Natural killer cell (primary cell): ENCODE results near the gene FXYD6. TPM values are rescaled to one million over a fixed set of nuclear protein-coding genes. Genes with fewer than 3 reads are reported as not detected.
"Not testable (repeated sequence)": the region's sequence is repeated elsewhere in the genome, so short reads cannot be mapped to it uniquely, and the experiment has no call there.

Source experiments
- ATAC-seq, 3 donors: fragments of 150-1000 bp in 2 of 3; fragments of 200-7000 bp in 1 of 3; cut with Tn5 transposase; 1 replicate in 1 of 3; 2 replicates in 2 of 3; pipeline ENCODE4 v1.10.0; 2021; ENCODE audit warnings: mild to moderate bottlenecking in 2 of 3, moderate library complexity in 2 of 3
- DNase-seq, 2 donors: peaks; one replicate each; pipeline versions ENCODE4 v3.0.0 to v3.0.0-alpha.2; 2013 to 2021; ENCODE audit warnings: mixed read lengths in 1 of 2
- H3K27ac ChIP-seq: one replicate; pipeline ENCODE4 v1.5.1; 2013; ENCODE audit warnings: mild to moderate bottlenecking, low read length
- H3K27me3 ChIP-seq: one replicate; pipeline ENCODE4 v1.6.1; 2013; ENCODE audit warnings: low read length; ENCODE audit not compliant: control insufficient read depth, insufficient read depth
- H3K36me3 ChIP-seq: one replicate; pipeline ENCODE4 v1.6.1; 2013; ENCODE audit warnings: low read length; ENCODE audit not compliant: control insufficient read depth, insufficient read depth
- H3K4me1 ChIP-seq: one replicate; pipeline ENCODE4 v1.6.1; 2013; ENCODE audit warnings: low read length; ENCODE audit not compliant: control insufficient read depth, insufficient read depth
- H3K4me3 ChIP-seq: one replicate; pipeline ENCODE4 v1.5.1; 2013; ENCODE audit warnings: low read length
- H3K9me3 ChIP-seq: one replicate; pipeline ENCODE4 v1.6.1; 2013; ENCODE audit warnings: low read length; ENCODE audit not compliant: control insufficient read depth, insufficient read depth
- H3K27ac Mint-ChIP-seq, 2 donors: one replicate each; pipeline ENCODE4 v1.8.0; 2022; ENCODE audit warnings: mild to moderate bottlenecking in 2 of 2, mixed read lengths in 2 of 2, moderate library complexity in 1 of 2
- H3K27me3 Mint-ChIP-seq, 2 donors: one replicate each; pipeline ENCODE4 v1.8.0; 2022; ENCODE audit warnings: low read depth in 2 of 2, mixed read lengths in 2 of 2
- H3K36me3 Mint-ChIP-seq: one replicate; pipeline ENCODE4 v1.8.0; 2022; ENCODE audit warnings: mixed read lengths
- H3K4me1 Mint-ChIP-seq, 2 donors: one replicate each; pipeline ENCODE4 v1.8.0; 2022; ENCODE audit warnings: mixed read lengths in 2 of 2
- H3K4me3 Mint-ChIP-seq: one replicate; pipeline ENCODE4 v1.8.0; 2022; ENCODE audit warnings: mild to moderate bottlenecking, moderate library complexity, mixed read lengths
- H3K9me3 Mint-ChIP-seq, 2 donors: one replicate each; pipeline ENCODE4 v1.8.0; 2022; ENCODE audit warnings: mixed read lengths in 2 of 2
- WGBS: methylation state at CpG from one replicate; pipeline ENCODE4 v1.1.7; 2013; ENCODE audit warnings: missing lambda C conversion rate; ENCODE audit not compliant: insufficient coverage; 5-methylcytosine and 5-hydroxymethylcytosine counted together
- intact Hi-C: fragments of 100-400 bp; cut with micrococcal nuclease; formaldehyde crosslinking; loops from one replicate; pipeline ENCODE4 v1.14.2; 2022
- total RNA-seq, 4 donors: library from RNA; stranded (reverse); fragments of 120-200 nt in 1 of 4; gene quantifications; one replicate each; pipeline versions ENCODE4 v1.2.3 to v1.2.4, GENCODE V29; 2013 to 2022
- TF ChIP-seq, protein P1 (sequence below): fragments of 200-600 bp; IDR thresholded peaks from one replicate; pipeline ENCODE4 v1.8.0; 2022; ENCODE audit warnings: antibody characterized with exemption

The FXYD6 gene
- total RNA-seq, 3 donors from 2014 or later (not counting 1 experiment from before 2014, with no cell fraction given), result 0.20 to 0.90 TPM; not detected in 1

DNA sequence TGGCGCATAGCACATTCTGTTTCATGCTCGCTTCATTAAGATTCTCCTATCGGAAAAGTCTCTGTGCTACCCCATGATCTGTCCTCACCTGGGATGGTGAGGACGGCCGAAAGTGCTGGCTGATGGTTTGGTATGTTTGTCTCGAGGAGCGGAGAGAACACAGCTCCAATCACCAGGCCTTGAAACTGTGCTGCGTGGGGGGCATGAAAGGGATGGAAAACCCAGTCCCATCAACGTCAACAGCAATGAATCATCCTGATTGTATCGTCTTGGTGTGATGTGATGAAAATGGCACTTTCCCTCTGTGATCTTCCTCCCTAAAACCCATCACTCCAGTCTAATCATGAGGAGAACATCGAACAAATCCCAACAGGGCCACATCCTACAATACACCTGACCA, 8.4 kb downstream of the FXYD6 start:
- H3K27me3 Mint-ChIP-seq, result peaks cover 12 to 34% of the 10 kb centered on the region in 2 donors
- DNase-seq, result no peak
- no peak overlapping the region for H3K4me3 Mint-ChIP-seq
- TF ChIP-seq, protein P1, sequence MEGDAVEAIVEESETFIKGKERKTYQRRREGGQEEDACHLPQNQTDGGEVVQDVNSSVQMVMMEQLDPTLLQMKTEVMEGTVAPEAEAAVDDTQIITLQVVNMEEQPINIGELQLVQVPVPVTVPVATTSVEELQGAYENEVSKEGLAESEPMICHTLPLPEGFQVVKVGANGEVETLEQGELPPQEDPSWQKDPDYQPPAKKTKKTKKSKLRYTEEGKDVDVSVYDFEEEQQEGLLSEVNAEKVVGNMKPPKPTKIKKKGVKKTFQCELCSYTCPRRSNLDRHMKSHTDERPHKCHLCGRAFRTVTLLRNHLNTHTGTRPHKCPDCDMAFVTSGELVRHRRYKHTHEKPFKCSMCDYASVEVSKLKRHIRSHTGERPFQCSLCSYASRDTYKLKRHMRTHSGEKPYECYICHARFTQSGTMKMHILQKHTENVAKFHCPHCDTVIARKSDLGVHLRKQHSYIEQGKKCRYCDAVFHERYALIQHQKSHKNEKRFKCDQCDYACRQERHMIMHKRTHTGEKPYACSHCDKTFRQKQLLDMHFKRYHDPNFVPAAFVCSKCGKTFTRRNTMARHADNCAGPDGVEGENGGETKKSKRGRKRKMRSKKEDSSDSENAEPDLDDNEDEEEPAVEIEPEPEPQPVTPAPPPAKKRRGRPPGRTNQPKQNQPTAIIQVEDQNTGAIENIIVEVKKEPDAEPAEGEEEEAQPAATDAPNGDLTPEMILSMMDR, result no peak
- peaks cover 0 to 2% of the 10 kb centered on the region in 2 donors for H3K4me1 Mint-ChIP-seq
- Histone ChIP-seq H3K36me3 (no peaks in the 10 kb centered on the region), H3K4me3 (no peak overlapping the region), H3K4me1 (peaks cover 6% of the 10 kb centered on the region), H3K27me3 (peaks cover 3% of the 10 kb centered on the region), H3K27ac (no peak overlapping the region), H3K9me3 (no peaks in the 10 kb centered on the region)
- ATAC-seq, result no peak
- no peaks in the 10 kb centered on the region for H3K36me3 Mint-ChIP-seq
- H3K27ac Mint-ChIP-seq, result no peak overlapping the region
- H3K9me3 Mint-ChIP-seq, result no peaks in the 10 kb centered on the region
- 85% methylated on average over 9 of the region's 11 CpGs for WGBS
- intact Hi-C loops, result no loop called here

DNA sequence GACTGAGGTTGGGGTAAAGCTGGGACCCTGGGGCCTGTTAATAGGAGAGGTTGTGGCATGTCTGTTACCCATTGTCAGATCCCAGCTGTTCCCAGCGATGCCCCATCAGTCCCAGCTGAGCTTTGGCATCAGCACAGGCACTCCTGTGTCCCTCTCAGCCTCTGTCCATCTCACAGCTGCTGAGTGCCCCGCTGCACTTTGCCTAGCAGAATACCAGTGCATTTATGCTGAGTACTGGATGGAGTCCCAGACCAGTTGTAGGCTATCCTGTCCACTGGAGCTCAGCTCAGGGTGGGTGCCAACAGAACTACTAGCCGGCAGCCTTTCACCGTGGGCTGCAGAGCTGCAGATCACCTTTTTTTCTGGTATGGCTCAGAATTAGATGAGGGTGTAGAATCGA, 9.9 kb downstream of the FXYD6 start:
- no peaks in the 10 kb centered on the region for H3K27me3 ChIP-seq
- H3K27ac ChIP-seq, result no peak overlapping the region
- no peaks in the 10 kb centered on the region for H3K9me3 Mint-ChIP-seq
- peaks cover 5% of the 10 kb centered on the region in 2 donors for H3K4me1 Mint-ChIP-seq
- H3K4me3 ChIP-seq, result no peak overlapping the region
- H3K9me3 ChIP-seq, result no peaks in the 10 kb centered on the region
- intact Hi-C loops, result no loop called here
- H3K27me3 Mint-ChIP-seq, result peaks cover 5 to 19% of the 10 kb centered on the region in 2 donors
- H3K36me3 Mint-ChIP-seq, result no peaks in the 10 kb centered on the region
- H3K27ac Mint-ChIP-seq, result no peak overlapping the region
- H3K4me1 ChIP-seq, result peaks cover 5% of the 10 kb centered on the region
- ATAC-seq (no peak), DNase-seq (no peak)
- H3K4me3 Mint-ChIP-seq, result no peak overlapping the region
- TF ChIP-seq, protein P1, result no peak
- WGBS, result 93% methylated on average over 4 of the region's 5 CpGs
- H3K36me3 ChIP-seq, result no peaks in the 10 kb centered on the region

DNA sequence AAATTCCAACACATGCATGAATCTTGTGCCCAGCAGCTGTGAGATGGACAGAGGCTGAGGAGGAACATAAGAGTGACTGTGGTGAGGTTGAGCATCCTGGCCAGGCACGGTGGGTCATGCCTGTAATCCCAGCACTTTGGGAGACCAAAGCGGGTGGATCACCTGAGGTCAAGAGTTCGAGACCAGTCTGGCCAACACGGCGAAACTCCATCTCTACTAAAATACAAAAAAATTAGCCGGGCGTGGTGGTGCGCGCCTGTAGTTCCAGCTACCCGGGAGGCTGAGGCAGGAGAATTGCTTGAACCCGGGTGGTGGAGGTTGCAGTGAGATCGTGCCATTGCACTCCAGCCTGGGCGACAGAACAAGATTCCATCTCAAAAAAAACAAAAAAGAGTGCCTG, 10.9 kb downstream of the FXYD6 start:
- H3K27ac Mint-ChIP-seq, H3K9me3 Mint-ChIP-seq, H3K36me3 ChIP-seq, ATAC-seq, H3K36me3 Mint-ChIP-seq, H3K27ac ChIP-seq, H3K27me3 ChIP-seq, H3K4me3 ChIP-seq, DNase-seq, H3K9me3 ChIP-seq, H3K4me1 ChIP-seq, intact Hi-C loops, H3K4me3 Mint-ChIP-seq, H3K4me1 Mint-ChIP-seq: not testable (repeated sequence)
- peaks cover 5 to 19% of the 10 kb centered on the region in 2 donors for H3K27me3 Mint-ChIP-seq
- 97% methylated on average over 13 of the region's 13 CpGs for WGBS

DNA sequence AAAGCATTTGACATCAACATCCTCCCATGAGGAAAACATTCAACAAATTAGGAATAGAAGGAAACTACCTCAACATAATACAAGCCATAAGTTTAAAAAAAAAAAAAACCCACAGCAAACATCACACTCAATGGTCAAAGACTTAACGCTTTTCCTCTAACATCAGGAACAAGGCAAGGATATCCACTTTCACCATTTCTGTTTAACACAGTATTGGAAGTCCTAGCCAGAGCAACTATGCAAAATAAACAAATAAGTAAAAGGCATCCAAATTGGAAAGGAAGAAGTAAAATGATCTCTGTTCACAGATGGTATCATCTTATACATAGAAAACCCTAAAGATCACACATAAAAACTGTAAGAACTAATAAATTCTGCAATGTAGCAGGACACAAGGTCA, 13.1 kb downstream of the FXYD6 start:
- DNase-seq, result no peak
- H3K9me3 ChIP-seq, result no peaks in the 10 kb centered on the region
- Mint-ChIP-seq H3K36me3 (no peaks in the 10 kb centered on the region), H3K27me3 (peaks cover 9 to 17% of the 10 kb centered on the region in 2 donors), H3K4me1 (peaks cover 5% of the 10 kb centered on the region in 2 donors), H3K4me3 (no peak overlapping the region), H3K9me3 (no peaks in the 10 kb centered on the region), H3K27ac (no peak overlapping the region)
- H3K36me3 ChIP-seq, result no peaks in the 10 kb centered on the region
- 86% methylated on average over 1 of the region's 1 CpG for WGBS
- H3K4me3 ChIP-seq, result no peak overlapping the region
- TF ChIP-seq, protein P1, result no peak
- no peak for ATAC-seq
- H3K27ac ChIP-seq, result no peak overlapping the region
- no peaks in the 10 kb centered on the region for H3K27me3 ChIP-seq
- peaks cover 6% of the 10 kb centered on the region for H3K4me1 ChIP-seq
- intact Hi-C loops, result no loop called here
